GM21367 (cell line): Measurements from ENCODE around the gene ACSL6.

Experiments used
- ATAC-seq: cut with Tn5 transposase; IDR thresholded peaks from one replicate; pipeline ENCODE4 v1.9.1; 2021; ENCODE audit not compliant: unreplicated experiment

The ACSL6 gene

GRCh38 chr5:132011622-132012343 lies at the start of gene ACSL6:
TSS of gene ACSL6 (minus strand) at chr5:132011658. CDS start at chr5:132011553, 105 bp downstream.
- no peak for ATAC-seq

GRCh38 chr5:132060501-132061161 lies 49.2 kb upstream of the ACSL6 start, which contains the start of gene IL3:
TSS of gene IL3 (plus strand) at chr5:132060655. CDS start at chr5:132060707, 52 bp downstream.
- no peak for ATAC-seq

- ATAC-seq, result no peak
These were observed 48.4 kb upstream of the ACSL6 start for GRCh38 chr5:132059696-132060500.

- no peak for ATAC-seq
These were observed 47.7 kb upstream of the ACSL6 start for GRCh38 chr5:132059043-132059695.

- no peak for ATAC-seq
These were observed 47.2 kb upstream of the ACSL6 start for GRCh38 chr5:132058646-132059042.

GRCh38 chr5:132057498-132058255 lies 46.2 kb upstream of the ACSL6 start:
- ATAC-seq, result no peak

- no peak for ATAC-seq
These were observed 45.4 kb upstream of the ACSL6 start for GRCh38 chr5:132056610-132057497.

GRCh38 chr5:132055808-132056609 lies 44.6 kb upstream of the ACSL6 start:
- no peak for ATAC-seq

- no peak for ATAC-seq
These were observed 44.0 kb upstream of the ACSL6 start for GRCh38 chr5:132055441-132055807.

GRCh38 chr5:132054697-132055440 lies 43.4 kb upstream of the ACSL6 start:
- no peak for ATAC-seq

GRCh38 chr5:132054031-132054696 lies 42.7 kb upstream of the ACSL6 start:
- no peak for ATAC-seq

- no peak for ATAC-seq
These were observed 42.0 kb upstream of the ACSL6 start for GRCh38 chr5:132053483-132053882.

- no peak for ATAC-seq
These were observed 41.1 kb upstream of the ACSL6 start for GRCh38 chr5:132052520-132052919.

- no peak for ATAC-seq
These were observed 39.4 kb upstream of the ACSL6 start for GRCh38 chr5:132050661-132051552.

- ATAC-seq, result no peak
These were observed 38.7 kb upstream of the ACSL6 start for GRCh38 chr5:132050136-132050535.

GRCh38 chr5:132049559-132049958 lies 38.1 kb upstream of the ACSL6 start:
- no peak for ATAC-seq
